GDM1 (cell line): ENCODE results near the gene ADCY5.

Experiments
- DNase-seq: peaks from one replicate; lab custom pipeline; 2025; lab: John Stamatoyannopoulos, UW

Gene ADCY5

GRCh38 chr3:123325766-123326256, 123.1 kb downstream of the ADCY5 start:
- DNase-seq, result no peak

GRCh38 chr3:123324880-123325765, 123.8 kb downstream of the ADCY5 start:
- no peak for DNase-seq

GRCh38 chr3:123323781-123324180, 125.1 kb downstream of the ADCY5 start:
- DNase-seq, result no peak

GRCh38 chr3:123322866-123323265, 126.0 kb downstream of the ADCY5 start:
- DNase-seq, result no peak

- DNase-seq, result no peak
Observed at GRCh38 chr3:123321806-123322205, 127.1 kb downstream of the ADCY5 start.

- DNase-seq, result no peak
Observed at GRCh38 chr3:123320221-123320620, 128.7 kb downstream of the ADCY5 start.

GRCh38 chr3:123319760-123320159, 129.1 kb downstream of the ADCY5 start:
- DNase-seq, result no peak

GRCh38 chr3:123318374-123318773, 130.5 kb downstream of the ADCY5 start:
- DNase-seq, result no peak

GRCh38 chr3:123317716-123318115, 131.2 kb downstream of the ADCY5 start:
- DNase-seq, result no peak

GRCh38 chr3:123315271-123315595, 133.7 kb downstream of the ADCY5 start:
- DNase-seq, result no peak

GRCh38 chr3:123314359-123315270, 134.3 kb downstream of the ADCY5 start:
- no peak for DNase-seq

- DNase-seq, result no peak
Observed at GRCh38 chr3:123313889-123314288, 135.0 kb downstream of the ADCY5 start.

- DNase-seq, result no peak
Observed at GRCh38 chr3:123312331-123313265, 136.3 kb downstream of the ADCY5 start.

- no peak for DNase-seq
Observed at GRCh38 chr3:123311201-123311600, 137.7 kb downstream of the ADCY5 start.

GRCh38 chr3:123310741-123311140, 138.1 kb downstream of the ADCY5 start:
- DNase-seq, result no peak

GRCh38 chr3:123310186-123310585, 138.7 kb downstream of the ADCY5 start:
- no peak for DNase-seq

GRCh38 chr3:123307064-123307463, 141.8 kb downstream of the ADCY5 start:
- DNase-seq, result no peak

- no peak for DNase-seq
Observed at GRCh38 chr3:123305192-123305591, 143.7 kb downstream of the ADCY5 start.

GRCh38 chr3:123303976-123304560, 144.8 kb downstream of the ADCY5 start:
- no peak for DNase-seq

- DNase-seq, result no peak
Observed at GRCh38 chr3:123302961-123303360, 145.9 kb downstream of the ADCY5 start.
